Astrocyte (in vitro differentiated cells and primary cell): ENCODE measurements around the gene GNG12. TPM values are rescaled to one million over a fixed set of nuclear protein-coding genes. Genes with fewer than 3 reads are reported as not detected.

Experiments
- DNase-seq: peaks from one replicate; pipeline ENCODE4 v3.0.0-alpha.2; 2010; ENCODE audit warnings: low read depth
- FAIRE-seq: peaks from 2 replicates; lab custom pipeline; 2011; peaks lifted over from hg19 to GRCh38; lab: Jason Lieb, UNC
- H2AFZ ChIP-seq: 2 replicates; pipeline ENCODE4 v1.6.0; 2012; ENCODE audit warnings: low read depth, low read length, inconsistent platforms
- H3K27ac ChIP-seq: 2 replicates; pipeline ENCODE4 v1.5.1; 2011; ENCODE audit warnings: low read depth, low read length, inconsistent platforms
- H3K27me3 ChIP-seq: 2 replicates; pipeline ENCODE4 v1.6.0; 2011; ENCODE audit warnings: low read length, inconsistent platforms; ENCODE audit not compliant: insufficient read depth
- H3K36me3 ChIP-seq: 2 replicates; pipeline ENCODE4 v1.5.1; 2011; ENCODE audit warnings: low read length, inconsistent platforms; ENCODE audit not compliant: insufficient read depth
- H3K4me1 ChIP-seq: 2 replicates; pipeline ENCODE4 v1.5.1; 2011; ENCODE audit warnings: low read length, inconsistent platforms; ENCODE audit not compliant: insufficient read depth
- H3K4me2 ChIP-seq: 2 replicates; pipeline ENCODE4 v1.6.0; 2012; ENCODE audit warnings: low read length, inconsistent platforms
- H3K4me3 ChIP-seq: 2 replicates; pipeline ENCODE4 v1.5.1; 2011; ENCODE audit warnings: low read depth, mild to moderate bottlenecking, low read length, inconsistent platforms; ENCODE audit not compliant: insufficient read depth
- H3K79me2 ChIP-seq: 2 replicates; pipeline ENCODE4 v1.6.0; 2012; ENCODE audit warnings: mild to moderate bottlenecking, low read length, inconsistent platforms; ENCODE audit not compliant: insufficient read depth
- H3K9ac ChIP-seq: 2 replicates; pipeline ENCODE4 v1.6.0; 2012; ENCODE audit warnings: mild to moderate bottlenecking, low read length, inconsistent platforms
- H3K9me3 ChIP-seq: 2 replicates; pipeline ENCODE4 v1.5.1; 2012; ENCODE audit warnings: low read depth, mild to moderate bottlenecking, low read length, inconsistent platforms; ENCODE audit not compliant: insufficient read depth
- H4K20me1 ChIP-seq: 2 replicates; pipeline ENCODE4 v1.6.0; 2012; ENCODE audit warnings: low read length, inconsistent platforms; ENCODE audit not compliant: insufficient read depth
- H3K27ac Mint-ChIP-seq: one replicate; pipeline ENCODE4 v1.8.0; 2021; ENCODE audit warnings: mild to moderate bottlenecking, mixed read lengths; ENCODE audit not compliant: unreplicated experiment
- H3K27me3 Mint-ChIP-seq: one replicate; pipeline ENCODE4 v1.8.0; 2021; ENCODE audit warnings: low read depth, mixed read lengths; ENCODE audit not compliant: unreplicated experiment
- H3K36me3 Mint-ChIP-seq: one replicate; pipeline ENCODE4 v1.8.0; 2021; ENCODE audit warnings: low read depth, mixed read lengths; ENCODE audit not compliant: unreplicated experiment
- H3K4me1 Mint-ChIP-seq: one replicate; pipeline ENCODE4 v1.8.0; 2021; ENCODE audit warnings: low read depth, mixed read lengths; ENCODE audit not compliant: unreplicated experiment
- H3K4me3 Mint-ChIP-seq: one replicate; pipeline ENCODE4 v1.8.0; 2021; ENCODE audit warnings: mild to moderate bottlenecking, moderate library complexity, mixed read lengths; ENCODE audit not compliant: unreplicated experiment
- H3K9me3 Mint-ChIP-seq: one replicate; pipeline ENCODE4 v1.8.0; 2021; ENCODE audit warnings: mild to moderate bottlenecking, mixed read lengths; ENCODE audit not compliant: unreplicated experiment
- CTCF ChIP-seq: IDR thresholded peaks from 2 replicates; pipeline ENCODE4 v1.5.1; 2011; ENCODE audit warnings: low read depth, mild to moderate bottlenecking, inconsistent platforms, low read length, moderate library complexity; ENCODE audit not compliant: insufficient read depth
- EZH2 ChIP-seq: IDR thresholded peaks from 2 replicates; pipeline ENCODE4 v1.6.1; 2012; ENCODE audit warnings: mild to moderate bottlenecking, low read length, inconsistent platforms; ENCODE audit not compliant: insufficient read depth
- total RNA-seq: library from RNA; stranded (reverse); gene quantifications from 2 replicates; pipeline ENCODE4 v1.2.1, GENCODE V29; 2021

GNG12 gene
- total RNA-seq, 1 donor from 2014 or later: 101 TPM

- no peaks in the 10 kb centered on the region for H3K27me3 ChIP-seq
- no peak overlapping the region for H3K27ac ChIP-seq
- no peak for DNase-seq
- no peak overlapping the region for H3K4me3 ChIP-seq
- Mint-ChIP-seq H3K27me3 (no peaks in the 10 kb centered on the region), H3K9me3 (peaks cover 3% of the 10 kb centered on the region), H3K27ac (no peak overlapping the region), H3K4me3 (peak overlapping the region; percentile 27), H3K4me1 (peaks cover 39% of the 10 kb centered on the region), H3K36me3 (peaks cover 10% of the 10 kb centered on the region)
- no peak overlapping the region for H2AFZ ChIP-seq
- no peaks in the 10 kb centered on the region for H3K9me3 ChIP-seq
- no peak overlapping the region for H3K9ac ChIP-seq
- peaks cover 99% of the 10 kb centered on the region for H3K79me2 ChIP-seq
- H3K4me2 ChIP-seq: no peak overlapping the region
- FAIRE-seq: no peak
- no peak for TF ChIP-seq CTCF
- H4K20me1 ChIP-seq: peaks cover 79% of the 10 kb centered on the region
- H3K4me1 ChIP-seq: peaks cover 27% of the 10 kb centered on the region
- H3K36me3 ChIP-seq: no peaks in the 10 kb centered on the region
Observed at GRCh38 chr1:67803380-67804279, 29.6 kb downstream of the GNG12 start.

- Histone ChIP-seq H2AFZ (no peak overlapping the region), H3K4me2 (no peak overlapping the region), H4K20me1 (peaks cover 78% of the 10 kb centered on the region), H3K9me3 (no peaks in the 10 kb centered on the region), H3K9ac (no peak overlapping the region), H3K4me3 (no peak overlapping the region), H3K79me2 (peaks cover 99% of the 10 kb centered on the region), H3K4me1 (peaks cover 27% of the 10 kb centered on the region), H3K36me3 (no peaks in the 10 kb centered on the region), H3K27me3 (no peaks in the 10 kb centered on the region), H3K27ac (no peak overlapping the region)
- Mint-ChIP-seq H3K27me3 (no peaks in the 10 kb centered on the region), H3K36me3 (peaks cover 17% of the 10 kb centered on the region), H3K4me3 (no peak overlapping the region), H3K4me1 (peaks cover 39% of the 10 kb centered on the region), H3K27ac (no peak overlapping the region), H3K9me3 (peaks cover 1% of the 10 kb centered on the region)
- DNase-seq: no peak
- FAIRE-seq: no peak
- TF ChIP-seq CTCF: no peak
- no peak for TF ChIP-seq EZH2
Observed at GRCh38 chr1:67802565-67802964, 30.7 kb downstream of the GNG12 start.

- no peaks in the 10 kb centered on the region for H3K27me3 ChIP-seq
- no peak overlapping the region for H3K4me3 ChIP-seq
- DNase-seq (peak; percentile 49), FAIRE-seq (no peak)
- TF ChIP-seq EZH2: no peak
- TF ChIP-seq CTCF: no peak
- H4K20me1 ChIP-seq: peaks cover 83% of the 10 kb centered on the region
- Mint-ChIP-seq H3K36me3 (peaks cover 22% of the 10 kb centered on the region), H3K4me1 (peaks cover 39% of the 10 kb centered on the region), H3K27me3 (no peaks in the 10 kb centered on the region), H3K27ac (peak overlapping the region; percentile 80), H3K4me3 (no peak overlapping the region), H3K9me3 (peaks cover 1% of the 10 kb centered on the region)
- H2AFZ ChIP-seq: no peak overlapping the region
- no peak overlapping the region for H3K27ac ChIP-seq
- H3K9me3 ChIP-seq: no peaks in the 10 kb centered on the region
- H3K36me3 ChIP-seq: no peaks in the 10 kb centered on the region
- peak overlapping the region; percentile 9 for H3K4me2 ChIP-seq
- H3K9ac ChIP-seq: no peak overlapping the region
- H3K4me1 ChIP-seq: peaks cover 27% of the 10 kb centered on the region
- H3K79me2 ChIP-seq: peaks cover 99% of the 10 kb centered on the region
Observed at GRCh38 chr1:67801903-67802302, 31.4 kb downstream of the GNG12 start.
